GM21381 (cell line): Measurements from ENCODE around the gene CACNA2D3.
"Not testable (repeated sequence)": the region's sequence is repeated elsewhere in the genome, so short reads cannot be mapped to it uniquely, and the experiment has no call there.

Experiments
- ATAC-seq: cut with Tn5 transposase; IDR thresholded peaks from one replicate; pipeline ENCODE4 v1.9.1; 2021; ENCODE audit warnings: mild to moderate bottlenecking, moderate library complexity; ENCODE audit not compliant: unreplicated experiment

Gene CACNA2D3

DNA sequence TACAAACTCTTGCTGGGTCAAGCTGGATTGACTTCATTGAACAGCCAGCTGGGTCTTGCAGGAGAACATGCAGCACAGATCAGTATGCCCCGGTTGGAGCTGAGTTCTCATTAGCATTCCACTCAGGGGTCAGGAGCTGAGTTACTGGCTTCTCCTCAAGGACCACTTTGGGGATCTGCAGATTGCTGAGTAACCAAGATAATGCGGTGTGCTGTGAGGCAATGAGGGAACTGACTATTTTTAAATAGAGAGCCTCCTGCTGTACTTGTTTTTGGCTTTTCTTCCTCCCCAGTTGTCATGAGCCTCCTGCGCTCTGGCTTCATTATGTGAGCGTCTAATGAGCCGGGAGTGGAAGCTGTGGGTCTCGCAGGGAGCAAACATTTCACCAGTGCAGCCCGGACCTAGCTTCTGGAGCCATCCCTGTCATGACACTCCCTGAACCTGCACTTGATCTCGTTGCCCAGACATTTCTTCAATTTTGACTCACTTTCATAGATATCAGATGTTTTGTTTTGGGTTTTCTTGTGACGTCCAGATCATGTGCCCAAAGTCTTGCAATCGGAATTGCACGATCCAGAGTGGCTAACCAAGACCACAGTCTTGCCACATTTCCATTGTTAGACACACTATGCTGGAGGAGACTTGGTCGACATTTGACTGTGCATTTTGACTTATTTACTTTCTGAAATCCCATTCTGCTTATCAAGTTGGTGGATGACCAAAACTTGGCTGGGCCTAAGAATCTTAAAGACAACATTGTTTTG is 478.3 kb downstream of the CACNA2D3 start:
- no peak for ATAC-seq

GRCh38 chr3:54604495-54604894 is 482.1 kb downstream of the CACNA2D3 start:
- ATAC-seq, result no peak

DNA sequence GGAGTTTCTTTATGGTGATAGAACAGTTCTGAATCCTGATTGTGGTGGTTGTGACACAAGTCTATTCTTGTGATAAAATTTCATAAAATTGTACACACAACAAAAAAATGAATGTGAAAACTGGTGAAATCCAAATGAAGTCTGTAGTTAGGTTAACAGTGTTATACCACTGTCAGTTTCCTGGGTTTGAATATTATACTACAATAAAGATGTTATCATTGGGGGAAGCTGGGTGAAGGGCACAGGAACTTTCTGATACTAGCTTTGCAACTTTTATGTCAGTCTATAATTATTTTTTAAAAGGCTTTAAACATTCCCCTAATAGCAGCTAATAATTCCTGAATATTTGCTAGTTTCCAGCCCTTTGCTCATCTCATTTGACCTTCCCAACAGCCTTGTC is 485.7 kb downstream of the CACNA2D3 start:
- no peak for ATAC-seq

DNA sequence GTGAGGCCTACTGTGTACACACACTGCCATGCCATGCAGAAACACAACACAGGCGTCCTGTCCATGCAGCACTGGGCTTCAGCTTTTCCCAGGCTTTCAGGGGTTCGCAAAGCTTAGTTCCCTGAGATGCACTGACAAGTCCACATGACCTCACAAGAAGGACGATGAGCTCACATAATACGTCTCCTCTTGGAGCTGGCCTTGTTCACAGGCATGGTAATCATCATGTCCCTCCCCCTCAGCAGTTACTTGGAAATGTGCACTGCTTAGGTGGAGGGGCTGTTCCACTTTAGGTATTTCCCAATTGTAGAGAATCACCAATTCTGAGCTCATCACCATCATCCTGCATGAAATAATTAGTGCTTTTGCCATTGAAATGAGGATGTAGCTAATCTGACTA is 496.7 kb downstream of the CACNA2D3 start:
- ATAC-seq, result no peak

DNA sequence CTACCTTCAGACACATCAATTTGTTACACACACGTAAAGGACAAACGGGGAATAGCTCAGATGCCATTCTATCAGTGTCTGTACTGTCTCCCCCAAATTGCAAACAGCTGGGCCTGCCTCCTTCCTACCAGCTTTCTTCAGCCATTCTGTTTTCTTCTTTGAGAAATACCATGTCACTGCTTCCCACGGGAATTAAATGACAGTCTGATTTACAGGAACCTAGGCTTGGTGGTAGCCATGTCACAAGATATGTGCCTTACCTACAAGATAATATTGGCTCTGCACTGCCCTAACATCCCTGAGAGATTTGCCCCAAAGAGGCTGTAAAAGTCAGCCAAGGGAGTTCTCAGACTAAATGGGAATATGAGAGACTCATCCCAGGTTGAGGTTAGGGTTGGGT is 497.2 kb downstream of the CACNA2D3 start:
- ATAC-seq, result no peak

DNA sequence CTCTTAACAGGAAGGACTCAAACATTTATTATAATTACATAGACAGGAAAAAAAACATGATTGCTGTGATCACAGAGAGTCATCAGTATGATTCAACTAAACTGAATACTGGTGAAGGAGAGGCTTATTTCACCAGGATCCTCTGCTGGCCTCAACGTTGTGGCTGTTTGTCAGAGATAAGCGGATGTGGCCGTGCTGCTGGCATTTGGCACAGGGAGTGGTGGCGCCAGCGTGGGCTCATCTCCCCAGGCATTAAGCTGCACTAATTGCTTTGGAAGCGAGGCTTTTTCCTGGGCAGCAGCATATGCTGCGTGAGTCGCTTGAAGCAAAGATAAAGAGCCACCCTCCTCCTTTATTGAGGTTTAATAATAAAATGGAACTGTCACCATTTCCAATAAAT is 498.8 kb downstream of the CACNA2D3 start:
- no peak for ATAC-seq

GRCh38 chr3:54622678-54623077 is 500.3 kb downstream of the CACNA2D3 start:
- ATAC-seq, result no peak

DNA sequence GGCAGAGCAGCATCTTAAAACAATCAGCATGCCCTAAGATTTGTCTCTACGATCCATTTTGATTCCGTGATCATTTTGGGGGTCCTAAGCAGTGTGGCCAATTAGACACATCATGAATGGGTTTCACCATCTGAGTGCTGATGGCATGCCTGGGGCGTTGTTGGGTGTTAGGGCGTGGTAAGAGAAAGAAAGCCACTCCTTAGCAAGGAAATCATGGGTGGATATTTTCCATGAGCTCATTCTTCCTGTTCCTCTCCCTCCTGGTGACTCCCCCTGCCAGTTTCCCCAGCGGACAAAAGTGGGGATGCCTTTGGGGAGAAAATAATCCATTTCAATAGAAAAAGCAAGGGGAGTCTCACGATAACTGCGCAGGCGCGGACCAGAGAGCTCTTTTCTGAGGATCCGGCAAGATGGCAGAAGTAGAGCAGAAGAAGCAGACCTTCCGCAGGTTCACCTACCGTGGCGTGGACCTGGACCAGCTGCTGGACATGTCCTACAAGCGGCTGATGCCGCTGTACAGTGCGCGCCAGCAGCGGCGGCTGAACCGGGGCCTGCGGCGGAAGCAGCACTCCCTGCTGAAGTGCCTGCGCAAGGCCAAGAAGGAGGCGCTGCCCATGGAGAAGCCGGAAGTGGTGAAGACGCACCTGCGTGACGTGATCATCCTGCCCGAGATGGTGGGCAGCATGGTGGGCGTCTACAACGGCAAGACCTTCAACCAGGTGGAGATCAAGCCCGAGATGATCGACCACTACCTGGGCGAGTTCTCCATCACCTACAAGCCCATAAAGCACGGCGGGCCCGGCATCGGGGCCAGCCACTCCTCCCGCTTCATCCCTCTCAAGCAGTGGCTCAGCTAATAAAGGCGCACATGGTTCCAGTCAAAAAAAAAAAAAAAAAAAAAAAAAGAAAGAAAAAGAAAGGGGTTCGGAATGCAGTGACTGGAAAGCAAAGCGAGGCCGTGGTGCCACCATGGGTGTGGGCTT is 503.7 kb downstream of the CACNA2D3 start:
- ATAC-seq, result no peak

GRCh38 chr3:54628888-54629441 is 506.6 kb downstream of the CACNA2D3 start:
- ATAC-seq, result no peak

DNA sequence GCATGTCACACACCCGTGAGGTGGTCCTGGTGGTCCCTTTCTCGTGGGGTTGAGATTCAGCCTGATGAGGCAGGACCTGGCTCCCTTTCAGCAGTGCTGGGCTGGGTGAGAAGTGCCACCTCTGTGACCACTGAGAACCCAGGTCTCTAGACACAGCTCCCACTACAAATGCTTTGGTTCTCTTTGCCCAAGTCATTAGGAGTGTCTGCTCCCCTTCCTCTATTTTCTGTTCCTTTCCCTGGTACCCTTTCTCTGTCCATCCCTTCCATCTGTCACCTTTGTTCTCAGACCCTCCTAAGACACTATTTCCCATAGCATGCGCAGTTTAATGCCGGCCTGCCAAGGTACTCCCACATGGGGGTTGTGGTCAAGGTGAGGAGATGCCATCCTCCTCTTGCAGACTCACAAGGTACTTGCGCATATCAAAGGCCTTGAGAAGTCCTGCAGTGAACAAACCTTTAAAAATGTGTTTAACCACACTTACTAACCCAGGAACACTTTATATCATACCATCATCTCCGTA is 507.8 kb downstream of the CACNA2D3 start:
- ATAC-seq, result no peak

GRCh38 chr3:54631001-54631400 is 508.6 kb downstream of the CACNA2D3 start:
- ATAC-seq, result not testable (repeated sequence)

GRCh38 chr3:54631516-54632325 is 509.4 kb downstream of the CACNA2D3 start:
- ATAC-seq, result no peak

- no peak for ATAC-seq
These were observed 509.9 kb downstream of the CACNA2D3 start for GRCh38 chr3:54632326-54632665.

GRCh38 chr3:54632834-54633233 is 510.5 kb downstream of the CACNA2D3 start:
- ATAC-seq, result no peak

- no peak for ATAC-seq
These were observed 511.2 kb downstream of the CACNA2D3 start for GRCh38 chr3:54633444-54634121.

GRCh38 chr3:54634122-54634469 is 511.7 kb downstream of the CACNA2D3 start:
- ATAC-seq, result no peak

DNA sequence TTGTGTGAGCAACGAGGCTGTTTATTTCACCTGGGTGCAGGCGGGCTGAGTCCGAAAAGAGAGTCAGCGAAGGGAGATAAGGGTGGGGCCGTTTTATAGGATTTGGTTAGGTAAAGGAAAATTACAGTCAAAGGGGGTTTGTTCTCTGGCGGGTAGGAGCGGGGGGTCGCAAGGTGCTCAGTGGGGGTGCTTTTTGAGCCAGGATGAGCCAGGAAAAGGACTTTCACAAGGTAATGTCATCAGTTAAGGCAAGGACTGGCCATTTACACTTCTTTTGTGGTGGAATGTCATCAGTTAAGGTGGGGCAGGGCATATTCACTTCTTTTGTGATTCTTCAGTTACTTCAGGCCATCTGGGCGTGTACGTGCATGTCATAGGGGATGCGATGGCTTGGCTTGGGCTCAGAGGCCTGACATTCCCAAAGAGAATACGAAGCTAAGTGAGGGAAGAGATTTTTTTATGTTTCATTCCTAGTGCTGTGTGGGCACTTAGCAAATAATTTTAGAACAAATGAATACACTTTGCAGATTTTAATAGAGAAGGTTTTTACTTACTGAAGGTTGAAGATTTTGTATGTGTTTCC is 517.5 kb downstream of the CACNA2D3 start:
- ATAC-seq, result not testable (repeated sequence)

GRCh38 chr3:54641226-54642014 is 519.1 kb downstream of the CACNA2D3 start:
- ATAC-seq, result no peak

DNA sequence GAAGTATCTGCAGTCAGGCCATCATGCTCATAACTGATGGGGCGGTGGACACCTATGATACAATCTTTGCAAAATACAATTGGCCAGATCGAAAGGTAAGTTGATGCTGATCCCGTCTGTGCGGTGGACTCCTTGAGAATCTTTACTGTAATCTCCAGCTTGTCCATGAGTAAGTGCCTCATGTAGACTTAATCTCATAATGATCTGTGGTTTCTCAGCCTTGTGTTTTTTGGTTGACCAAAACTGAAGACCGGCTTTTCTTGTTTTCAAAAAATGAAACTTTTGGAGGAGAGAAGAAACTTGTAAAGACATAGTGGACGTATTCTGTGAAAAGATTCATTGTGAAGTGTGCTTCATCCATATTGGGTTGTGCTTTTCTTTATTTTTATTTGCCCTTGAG is 519.8 kb downstream of the CACNA2D3 start:
- ATAC-seq, result no peak
